GM12864 (cell line): ENCODE measurements around the gene MYD88.

ENCODE experiments used
- DNase-seq: peaks from one replicate; pipeline ENCODE4 v3.0.0-alpha.2; 2011; ENCODE audit warnings: low read depth
- H3K4me3 ChIP-seq: 2 replicates; pipeline ENCODE4 v1.5.1; 2011; ENCODE audit warnings: mild to moderate bottlenecking, low read depth, low read length, control low read depth
- CTCF ChIP-seq: IDR thresholded peaks from 2 replicates; pipeline ENCODE4 v1.5.1; 2011; ENCODE audit warnings: low read depth, mild to moderate bottlenecking, moderate library complexity, low read length, control low read depth, inconsistent platforms; ENCODE audit errors: missing control alignments

The MYD88 gene

GRCh38 chr3:38141173-38141951, 2.9 kb downstream of the MYD88 start:
- TF ChIP-seq CTCF, result no peak
- no peak overlapping the region for H3K4me3 ChIP-seq
- DNase-seq, result no peak

GRCh38 chr3:38141952-38142273, 3.5 kb downstream of the MYD88 start:
- no peak for DNase-seq
- TF ChIP-seq CTCF, result no peak
- no peak overlapping the region for H3K4me3 ChIP-seq

DNA sequence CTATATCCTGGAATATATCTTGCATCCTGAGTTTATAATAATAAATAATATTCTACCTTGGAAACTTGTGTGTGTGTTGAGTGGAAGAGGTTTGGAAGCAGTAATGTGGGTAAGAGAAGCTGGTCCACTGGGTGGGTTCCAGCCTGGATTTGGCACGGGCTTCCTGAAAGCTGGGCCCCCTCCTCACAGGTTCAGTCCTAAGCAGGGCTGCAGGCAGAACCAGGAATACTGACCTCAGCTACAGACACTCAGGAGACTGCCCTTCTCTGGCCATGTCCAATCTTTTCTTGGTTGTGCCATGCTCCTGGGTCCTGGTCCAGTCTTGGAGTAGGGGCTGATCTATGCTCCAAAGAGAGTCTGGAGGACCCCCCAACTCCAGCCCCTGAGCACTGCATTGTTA, 4.5 kb downstream of the MYD88 start:
- no peak overlapping the region for H3K4me3 ChIP-seq
- no peak for TF ChIP-seq CTCF
- no peak for DNase-seq

DNA sequence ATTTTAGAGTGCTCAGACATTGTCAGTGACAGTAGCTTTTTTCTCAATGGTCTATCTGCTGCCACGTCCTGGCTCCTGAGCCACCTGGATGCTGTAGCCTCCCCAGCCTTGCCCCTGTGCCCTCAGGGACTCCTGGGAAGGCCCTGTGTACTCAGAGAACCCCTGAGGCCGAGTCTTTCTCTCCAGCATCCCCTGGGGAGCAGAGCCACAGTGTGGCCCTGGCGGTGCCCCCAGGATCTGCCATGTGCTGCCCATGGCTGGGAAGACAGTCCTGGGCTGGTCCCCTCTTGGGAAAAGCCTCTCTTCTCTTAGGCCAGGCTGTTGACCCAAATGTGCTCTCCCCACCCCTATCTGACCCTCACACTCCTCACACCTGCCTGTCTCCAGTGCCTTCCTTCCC, 5.0 kb downstream of the MYD88 start:
- no peak for TF ChIP-seq CTCF
- H3K4me3 ChIP-seq, result no peak overlapping the region
- no peak for DNase-seq

- DNase-seq, result no peak
- no peak for TF ChIP-seq CTCF
- H3K4me3 ChIP-seq, result no peak overlapping the region
Measured at GRCh38 chr3:38146504-38146903, 8.0 kb downstream of the MYD88 start.

- TF ChIP-seq CTCF, result no peak
- DNase-seq, result no peak
- no peak overlapping the region for H3K4me3 ChIP-seq
Measured at GRCh38 chr3:38147421-38147820, 9.0 kb downstream of the MYD88 start.

DNA sequence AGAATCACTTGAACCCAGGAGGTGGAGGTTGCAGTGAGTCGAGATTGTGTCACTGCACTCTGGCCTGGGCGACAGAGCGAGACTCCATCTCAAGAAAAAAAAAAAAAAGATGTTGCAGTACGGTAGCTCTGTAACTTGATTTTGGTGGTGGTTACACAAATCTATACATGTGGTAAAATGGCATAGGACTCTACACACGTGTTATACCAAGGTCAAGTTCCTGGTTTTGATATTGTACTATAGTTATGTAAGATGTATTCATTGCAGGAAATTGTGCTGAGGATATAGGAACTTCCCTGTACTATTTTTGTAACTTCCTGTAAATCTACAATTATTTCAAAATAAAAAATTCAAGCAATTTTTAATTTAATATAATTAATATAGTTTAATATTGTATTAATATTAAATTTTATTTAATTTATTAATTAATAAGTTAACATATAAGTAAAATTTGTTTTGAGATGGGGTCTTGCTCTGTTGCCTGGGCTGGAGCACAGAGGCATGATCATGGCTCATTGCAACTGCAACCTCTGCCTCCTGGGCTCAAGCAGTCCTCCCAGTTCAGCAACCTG, 9.9 kb downstream of the MYD88 start:
- TF ChIP-seq CTCF, result no peak
- H3K4me3 ChIP-seq, result no peak overlapping the region
- DNase-seq, result no peak
